IPS-18a (cell line): ENCODE data around the gene EVI5.
"Not testable (repeated sequence)": the region's sequence is repeated elsewhere in the genome, so short reads cannot be mapped to it uniquely, and the experiment has no call there.

Experiments
- H3K27ac ChIP-seq: one replicate; pipeline ENCODE4 v1.5.1; 2013; ENCODE audit warnings: low read length
- H3K27me3 ChIP-seq: one replicate; pipeline ENCODE4 v1.6.1; 2013; ENCODE audit warnings: mild to moderate bottlenecking, low read length; ENCODE audit not compliant: control insufficient read depth, insufficient read depth
- H3K36me3 ChIP-seq: one replicate; pipeline ENCODE4 v1.6.1; 2013; ENCODE audit warnings: low read depth, low read length; ENCODE audit not compliant: control insufficient read depth
- H3K4me1 ChIP-seq: one replicate; pipeline ENCODE4 v1.6.1; 2013; ENCODE audit warnings: low read depth, low read length; ENCODE audit not compliant: control insufficient read depth
- H3K4me3 ChIP-seq: one replicate; pipeline ENCODE4 v1.5.1; 2013; ENCODE audit warnings: low read length
- H3K9ac ChIP-seq: one replicate; pipeline ENCODE4 v1.6.1; 2013; ENCODE audit warnings: mild to moderate bottlenecking, low read length, moderate library complexity
- H3K9me3 ChIP-seq: one replicate; pipeline ENCODE4 v1.6.1; 2013; ENCODE audit warnings: low read depth, low read length; ENCODE audit not compliant: control insufficient read depth

EVI5 gene

GRCh38 chr1:92657701-92658100, 127.2 kb downstream of the EVI5 start:
- H3K9ac ChIP-seq = no peak overlapping the region
- H3K9me3 ChIP-seq = peaks cover 10% of the 10 kb centered on the region
- no peaks in the 10 kb centered on the region for H3K4me1 ChIP-seq
- no peaks in the 10 kb centered on the region for H3K27me3 ChIP-seq
- H3K36me3 ChIP-seq = no peaks in the 10 kb centered on the region
- no peak overlapping the region for H3K27ac ChIP-seq
- H3K4me3 ChIP-seq = no peak overlapping the region

GRCh38 chr1:92655197-92655801, 129.6 kb downstream of the EVI5 start:
- Histone ChIP-seq H3K27me3 (no peaks in the 10 kb centered on the region), H3K9me3 (peaks cover 10% of the 10 kb centered on the region), H3K27ac (no peak overlapping the region), H3K4me3 (no peak overlapping the region), H3K4me1 (no peaks in the 10 kb centered on the region), H3K36me3 (no peaks in the 10 kb centered on the region), H3K9ac (no peak overlapping the region)

GRCh38 chr1:92653605-92654381, 131.1 kb downstream of the EVI5 start:
- H3K36me3 ChIP-seq = no peaks in the 10 kb centered on the region
- H3K27me3 ChIP-seq = no peaks in the 10 kb centered on the region
- H3K4me1 ChIP-seq = no peaks in the 10 kb centered on the region
- H3K4me3 ChIP-seq = no peak overlapping the region
- H3K27ac ChIP-seq = no peak overlapping the region
- no peak overlapping the region for H3K9ac ChIP-seq
- H3K9me3 ChIP-seq = peaks cover 10% of the 10 kb centered on the region

GRCh38 chr1:92640686-92641085, 144.2 kb downstream of the EVI5 start:
- H3K4me3 ChIP-seq, H3K27me3 ChIP-seq, H3K36me3 ChIP-seq, H3K9me3 ChIP-seq, H3K4me1 ChIP-seq, H3K27ac ChIP-seq, H3K9ac ChIP-seq: not testable (repeated sequence)

- Histone ChIP-seq H3K27me3 (no peaks in the 10 kb centered on the region), H3K9me3 (no peaks in the 10 kb centered on the region), H3K4me3 (no peak overlapping the region), H3K36me3 (no peaks in the 10 kb centered on the region), H3K27ac (no peak overlapping the region), H3K4me1 (no peaks in the 10 kb centered on the region), H3K9ac (no peak overlapping the region)
Measured at GRCh38 chr1:92638498-92638897, 146.4 kb downstream of the EVI5 start.

GRCh38 chr1:92635203-92635602, 149.7 kb downstream of the EVI5 start:
- H3K4me1 ChIP-seq, H3K9me3 ChIP-seq, H3K9ac ChIP-seq, H3K36me3 ChIP-seq, H3K4me3 ChIP-seq, H3K27ac ChIP-seq, H3K27me3 ChIP-seq: not testable (repeated sequence)

- no peaks in the 10 kb centered on the region for H3K36me3 ChIP-seq
- H3K9ac ChIP-seq = no peak overlapping the region
- H3K4me3 ChIP-seq = no peak overlapping the region
- H3K27ac ChIP-seq = no peak overlapping the region
- H3K4me1 ChIP-seq = no peaks in the 10 kb centered on the region
- H3K9me3 ChIP-seq = no peaks in the 10 kb centered on the region
- no peaks in the 10 kb centered on the region for H3K27me3 ChIP-seq
Measured at GRCh38 chr1:92623187-92623778, 161.6 kb downstream of the EVI5 start.

- Histone ChIP-seq H3K27me3 (no peaks in the 10 kb centered on the region), H3K4me3 (no peak overlapping the region), H3K27ac (no peak overlapping the region), H3K9me3 (no peaks in the 10 kb centered on the region), H3K9ac (no peak overlapping the region), H3K36me3 (no peaks in the 10 kb centered on the region), H3K4me1 (no peaks in the 10 kb centered on the region)
Measured at GRCh38 chr1:92619466-92620189, 165.3 kb downstream of the EVI5 start.

GRCh38 chr1:92601044-92601443, 183.9 kb downstream of the EVI5 start:
- H3K27ac ChIP-seq = no peak overlapping the region
- no peaks in the 10 kb centered on the region for H3K36me3 ChIP-seq
- H3K4me3 ChIP-seq = no peak overlapping the region
- no peaks in the 10 kb centered on the region for H3K27me3 ChIP-seq
- H3K9me3 ChIP-seq = no peaks in the 10 kb centered on the region
- H3K9ac ChIP-seq = no peak overlapping the region
- no peaks in the 10 kb centered on the region for H3K4me1 ChIP-seq

- Histone ChIP-seq H3K4me1 (no peaks in the 10 kb centered on the region), H3K27ac (no peak overlapping the region), H3K27me3 (no peaks in the 10 kb centered on the region), H3K36me3 (no peaks in the 10 kb centered on the region), H3K9ac (no peak overlapping the region), H3K4me3 (no peak overlapping the region), H3K9me3 (no peaks in the 10 kb centered on the region)
Measured at GRCh38 chr1:92599184-92599583, 185.7 kb downstream of the EVI5 start.

- H3K4me1 ChIP-seq, H3K27ac ChIP-seq, H3K27me3 ChIP-seq, H3K9ac ChIP-seq, H3K9me3 ChIP-seq, H3K36me3 ChIP-seq, H3K4me3 ChIP-seq: not testable (repeated sequence)
Measured at GRCh38 chr1:92589361-92589760, 195.5 kb downstream of the EVI5 start.
